Activated naive CD4-positive, alpha-beta T cell treated with anti-CD3 and anti-CD28 coated beads for 36 hours (primary cell): Measurements from ENCODE around the gene LAMA4. TPM values are rescaled to one million over a fixed set of nuclear protein-coding genes. Genes with fewer than 3 reads are reported as not detected.
A peak's percentile ranks its signal among the peaks of the same experiment; 100 is the strongest.

ENCODE experiments used
- CTCF ChIA-PET: fragments of 350-600 bp; sonication (Branson Sonifier 250); formaldehyde crosslinking; loops from one replicate; lab custom pipeline; 2021; ENCODE audit warnings: antibody characterized with exemption; lab: Charles Lee
- DNase-seq: peaks from one replicate; pipeline ENCODE4 v3.0.0-alpha.2; 2020
- H3K27ac Mint-ChIP-seq: one replicate; pipeline ENCODE4 v1.8.0; 2021; ENCODE audit warnings: mild to moderate bottlenecking, mixed read lengths
- H3K27me3 Mint-ChIP-seq: one replicate; pipeline ENCODE4 v1.8.0; 2021; ENCODE audit warnings: low read depth, mixed read lengths
- H3K36me3 Mint-ChIP-seq: one replicate; pipeline ENCODE4 v1.8.0; 2021; ENCODE audit warnings: low read depth, mixed read lengths
- H3K4me1 Mint-ChIP-seq: one replicate; pipeline ENCODE4 v1.8.0; 2021; ENCODE audit warnings: low read depth, mixed read lengths
- H3K4me3 Mint-ChIP-seq: one replicate; pipeline ENCODE4 v1.8.0; 2021; ENCODE audit warnings: mild to moderate bottlenecking, moderate library complexity, mixed read lengths
- H3K9me3 Mint-ChIP-seq: one replicate; pipeline ENCODE4 v1.8.0; 2021; ENCODE audit warnings: mixed read lengths
- intact Hi-C: fragments of 100-400 bp; cut with micrococcal nuclease; formaldehyde crosslinking; loops from one replicate; pipeline ENCODE4 v1.15.1; 2023
- total RNA-seq, 2 experiments: library from RNA; stranded (reverse); gene quantifications; one replicate each; pipeline ENCODE4 v1.2.3, GENCODE V29; 2021

The LAMA4 gene
- total RNA-seq, 2 experiments from 2014 or later: not detected

GRCh38 chr6:112085286-112086065 is 168.9 kb downstream of the LAMA4 start:
- H3K9me3 Mint-ChIP-seq: no peaks in the 10 kb centered on the region
- H3K4me1 Mint-ChIP-seq: peaks cover 7% of the 10 kb centered on the region
- H3K4me3 Mint-ChIP-seq: peak overlapping the region; percentile 10
- H3K27ac Mint-ChIP-seq: no peak overlapping the region
- H3K36me3 Mint-ChIP-seq: peaks cover 7% of the 10 kb centered on the region
- DNase-seq: no peak
- intact Hi-C loops: loop anchor here (2.0 to 5.0 kb wide), 6 partner anchors 31 to 998 kb away; partner anchors contain the start of genes REV3L and SLC16A10
- H3K27me3 Mint-ChIP-seq: no peaks in the 10 kb centered on the region
- CTCF ChIA-PET: interaction anchor here (0.6 to 3.7 kb wide), 15 partner anchors 10 to 821 kb away, joined by 3 to 140 read pairs (median 5); no protein-coding TSS in a partner anchor

GRCh38 chr6:112081569-112081968 is 172.8 kb downstream of the LAMA4 start:
- no peak overlapping the region for H3K4me3 Mint-ChIP-seq
- no peak for DNase-seq
- intact Hi-C loops: no loop called here
- H3K36me3 Mint-ChIP-seq: peaks cover 17% of the 10 kb centered on the region
- peaks cover 7% of the 10 kb centered on the region for H3K4me1 Mint-ChIP-seq
- no peaks in the 10 kb centered on the region for H3K27me3 Mint-ChIP-seq
- CTCF ChIA-PET: interaction anchor here (0.6 to 1.4 kb wide), 4 partner anchors 9 to 88 kb away, joined by 3 to 6 read pairs (median 3); no protein-coding TSS in a partner anchor
- H3K27ac Mint-ChIP-seq: no peak overlapping the region
- H3K9me3 Mint-ChIP-seq: no peaks in the 10 kb centered on the region

- Mint-ChIP-seq H3K4me3 (no peak overlapping the region), H3K4me1 (peaks cover 2% of the 10 kb centered on the region), H3K36me3 (peaks cover 3% of the 10 kb centered on the region), H3K27ac (no peak overlapping the region), H3K27me3 (no peaks in the 10 kb centered on the region), H3K9me3 (no peaks in the 10 kb centered on the region)
- CTCF ChIA-PET: no interaction called here
- intact Hi-C loops: no loop called here
- no peak for DNase-seq
Observed at GRCh38 chr6:112066606-112067005, 187.8 kb downstream of the LAMA4 start.

- Mint-ChIP-seq H3K27ac (no peak overlapping the region), H3K27me3 (no peaks in the 10 kb centered on the region), H3K4me3 (no peak overlapping the region), H3K4me1 (peaks cover 2% of the 10 kb centered on the region), H3K9me3 (no peaks in the 10 kb centered on the region), H3K36me3 (peaks cover 3% of the 10 kb centered on the region)
- no peak for DNase-seq
- intact Hi-C loops: no loop called here
- CTCF ChIA-PET: interaction anchor here (0.6 kb wide), 1 partner anchor 89 kb away, joined by 3 read pairs; no protein-coding TSS in a partner anchor
Observed at GRCh38 chr6:112065426-112065986, 188.9 kb downstream of the LAMA4 start.

- CTCF ChIA-PET: no interaction called here
- peaks cover 2% of the 10 kb centered on the region for H3K4me1 Mint-ChIP-seq
- no peak overlapping the region for H3K27ac Mint-ChIP-seq
- H3K27me3 Mint-ChIP-seq: no peaks in the 10 kb centered on the region
- DNase-seq: no peak
- H3K9me3 Mint-ChIP-seq: no peaks in the 10 kb centered on the region
- intact Hi-C loops: no loop called here
- no peak overlapping the region for H3K4me3 Mint-ChIP-seq
- no peaks in the 10 kb centered on the region for H3K36me3 Mint-ChIP-seq
Observed at GRCh38 chr6:112062966-112063365, 191.4 kb downstream of the LAMA4 start.

- H3K4me1 Mint-ChIP-seq: no peaks in the 10 kb centered on the region
- H3K36me3 Mint-ChIP-seq: no peaks in the 10 kb centered on the region
- no peaks in the 10 kb centered on the region for H3K9me3 Mint-ChIP-seq
- intact Hi-C loops: no loop called here
- H3K27me3 Mint-ChIP-seq: no peaks in the 10 kb centered on the region
- no peak for DNase-seq
- H3K4me3 Mint-ChIP-seq: no peak overlapping the region
- CTCF ChIA-PET: interaction anchor here (1.5 kb wide), 1 partner anchor 101 kb away, joined by 3 read pairs; no protein-coding TSS in a partner anchor
- no peak overlapping the region for H3K27ac Mint-ChIP-seq
Observed at GRCh38 chr6:112061605-112062004, 192.8 kb downstream of the LAMA4 start.

Other genes with a start within 250 kb of the LAMA4 start
- under 1 TPM in 1 of 2 experiments, not detected in 1; 0.21 TPM for gene CCN6, start 200.5 kb downstream of the LAMA4 start, total RNA-seq
- gene TUBE1, start 167.1 kb downstream of the LAMA4 start, total RNA-seq: 10 to 100 TPM; 53.7 to 62.7 TPM
- gene FAM229B, start 167.0 kb downstream of the LAMA4 start, total RNA-seq: 10 to 100 TPM in 1 of 2 experiments, 1 to 10 TPM in 1; 9.5 to 10.2 TPM
- gene RFPL4B, start 92.8 kb upstream of the LAMA4 start, total RNA-seq: not detected